Spleen (tissue), 7 donors: ENCODE data around the gene PFDN5.

Source experiments
- CTCF ChIP-seq, 11 experiments: fragments of 200-600 bp in 7 of 11; fragments of 450-650 bp in 4 of 11; sonication (generic) in 4 of 11; IDR thresholded peaks in 8 of 11; conservative IDR thresholded peaks in 3 of 11; 1 replicate in 7 of 11; 2 replicates in 4 of 11; pipeline versions ENCODE4 v1.4.0 to v1.8.0; 2016 to 2021; ENCODE audit warnings: antibody characterized with exemption in 11 of 11, inconsistent platforms in 4 of 11, mild to moderate bottlenecking in 1 of 11
- POLR2AphosphoS5 ChIP-seq, 3 donors: sonication (generic); formaldehyde crosslinking; IDR thresholded peaks; one replicate each; pipeline ENCODE4 v1.5.1; 2017; ENCODE audit warnings: antibody characterized with exemption in 3 of 3
- donor health status: DM: no; HTN: no; CAD: no; lungs with moderate emphysema.
- donor health status: DM: no; HTN: no; CAD: no.
- donor health status: DM: no; HTN: no; CAD: no.

- TF ChIP-seq CTCF (IDR thresholded peaks at IDR 0.05 in 8 of 11, conservative IDR thresholded peaks at IDR 0.05 in 3 of 11) = peak in 9 of 11 experiments; percentile 34 to 69 (median 53)
- TF ChIP-seq POLR2AphosphoS5 (IDR thresholded peaks at IDR 0.05) = peak; percentile 62 to 86 (median 74)
These were observed 27.2 kb upstream of the PFDN5 start, which contains the start of gene ESPL1 for GRCh38 chr12:53267999-53268629.
